ENCODE measurements around the gene GRID1. TPM values are rescaled to one million over a fixed set of nuclear protein-coding genes. Genes with fewer than 3 reads are reported as not detected.

GRID1 gene
- polyA plus RNA-seq, 1 donor (not counting 4 experiments of a cell fraction or from before 2014, with no cell fraction given) = 0.01 TPM

DNA sequence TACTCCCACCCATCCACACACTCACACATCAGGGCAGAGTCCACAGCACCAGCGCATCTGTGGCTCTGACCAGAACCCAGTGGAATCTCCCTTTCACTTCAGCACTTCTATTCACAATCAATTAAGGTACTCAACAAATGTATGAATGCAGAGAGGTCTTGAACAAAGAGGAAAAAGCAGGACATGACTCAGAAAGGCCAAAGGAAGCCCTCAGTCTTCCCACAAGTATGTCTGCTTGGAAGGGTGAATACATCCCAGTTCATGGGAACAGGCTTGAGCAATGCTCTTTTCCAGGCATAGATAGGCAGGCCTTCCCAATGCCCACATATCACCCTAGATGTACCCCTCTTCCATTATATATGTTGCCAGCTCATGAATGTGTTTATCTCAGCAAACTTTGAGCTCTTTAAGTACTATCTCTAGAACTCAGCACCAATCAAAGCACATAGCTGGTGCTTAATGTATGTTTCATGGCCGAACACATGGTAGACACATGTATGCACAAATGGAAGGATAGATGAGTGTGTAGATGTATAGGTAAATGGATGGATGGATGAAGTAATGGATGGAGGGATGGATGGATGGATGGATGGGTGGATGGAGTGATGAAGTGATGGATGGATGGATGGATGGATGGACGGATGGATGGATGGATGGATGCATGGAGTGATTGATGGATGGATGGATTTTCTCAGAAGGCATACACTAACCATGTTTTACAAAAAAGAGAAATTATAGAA is 507.6 kb downstream of the GRID1 start:
- H3K9me1 ChIP-seq (ENCODE audit: control insufficient read depth, extremely low read depth, insufficient read depth, low read length) = no peaks in the 10 kb centered on the region
- DNase-seq (ENCODE audit: low read depth, low spot score) (no peak), FAIRE-seq (no peak)
- H3K27ac ChIP-seq (ENCODE audit: control insufficient read depth, insufficient read depth, low read length) = no peak overlapping the region
- H3K27me3 ChIP-seq (ENCODE audit: control insufficient read depth, extremely low read depth, insufficient read depth, low read length) = no peaks in the 10 kb centered on the region
- no peak overlapping the region for H2AFZ ChIP-seq (ENCODE audit: control insufficient read depth, low read length)
- no peak overlapping the region for H3K4me2 ChIP-seq (ENCODE audit: control insufficient read depth, extremely low read depth, insufficient read depth, low read depth, low read length)
- TF ChIP-seq EZH2 (IDR thresholded peaks at IDR 0.05; ENCODE audit: low read length) = no peak
- TF ChIP-seq, protein P1, sequence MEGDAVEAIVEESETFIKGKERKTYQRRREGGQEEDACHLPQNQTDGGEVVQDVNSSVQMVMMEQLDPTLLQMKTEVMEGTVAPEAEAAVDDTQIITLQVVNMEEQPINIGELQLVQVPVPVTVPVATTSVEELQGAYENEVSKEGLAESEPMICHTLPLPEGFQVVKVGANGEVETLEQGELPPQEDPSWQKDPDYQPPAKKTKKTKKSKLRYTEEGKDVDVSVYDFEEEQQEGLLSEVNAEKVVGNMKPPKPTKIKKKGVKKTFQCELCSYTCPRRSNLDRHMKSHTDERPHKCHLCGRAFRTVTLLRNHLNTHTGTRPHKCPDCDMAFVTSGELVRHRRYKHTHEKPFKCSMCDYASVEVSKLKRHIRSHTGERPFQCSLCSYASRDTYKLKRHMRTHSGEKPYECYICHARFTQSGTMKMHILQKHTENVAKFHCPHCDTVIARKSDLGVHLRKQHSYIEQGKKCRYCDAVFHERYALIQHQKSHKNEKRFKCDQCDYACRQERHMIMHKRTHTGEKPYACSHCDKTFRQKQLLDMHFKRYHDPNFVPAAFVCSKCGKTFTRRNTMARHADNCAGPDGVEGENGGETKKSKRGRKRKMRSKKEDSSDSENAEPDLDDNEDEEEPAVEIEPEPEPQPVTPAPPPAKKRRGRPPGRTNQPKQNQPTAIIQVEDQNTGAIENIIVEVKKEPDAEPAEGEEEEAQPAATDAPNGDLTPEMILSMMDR (optimal IDR thresholded peaks at IDR 0.05 in 1 of 3, IDR thresholded peaks at IDR 0.05 in 1 of 3, conservative IDR thresholded peaks at IDR 0.05 in 1 of 3; ENCODE audit: extremely low read depth in 1 of 3, insufficient read depth in 2 of 3, low read length in 3 of 3) = no peak
- H3K79me2 ChIP-seq (ENCODE audit: control insufficient read depth, insufficient read depth, low read length) = no peaks in the 10 kb centered on the region
- dilution Hi-C loops (cut with MboI; ENCODE audit: extremely low pct_ligation_motif_present, low sequenced_read_pairs) = no loop called here
- no peaks in the 10 kb centered on the region for H4K20me1 ChIP-seq (ENCODE audit: control insufficient read depth, extremely low read depth, insufficient read depth, low read length)
- H3K36me3 ChIP-seq (ENCODE audit: control insufficient read depth in 2 of 2, extremely low read depth in 1 of 2, insufficient read depth in 2 of 2, low read length in 2 of 2) = no peaks in the 10 kb centered on the region
- no peaks in the 10 kb centered on the region for H3K9me3 ChIP-seq (ENCODE audit: control insufficient read depth, low read depth, low read length)
- no peak overlapping the region for H3K4me3 ChIP-seq (ENCODE audit: control insufficient read depth in 2 of 3, extremely low read depth in 1 of 3, insufficient read depth in 2 of 3, low read depth in 1 of 3, low read length in 3 of 3)
- H3K4me1 ChIP-seq (ENCODE audit: control insufficient read depth, extremely low read depth, insufficient read depth, low read length) = no peaks in the 10 kb centered on the region
- no peak overlapping the region for H3K9ac ChIP-seq (ENCODE audit: control insufficient read depth, extremely low read depth, insufficient read depth, low read length)

DNA sequence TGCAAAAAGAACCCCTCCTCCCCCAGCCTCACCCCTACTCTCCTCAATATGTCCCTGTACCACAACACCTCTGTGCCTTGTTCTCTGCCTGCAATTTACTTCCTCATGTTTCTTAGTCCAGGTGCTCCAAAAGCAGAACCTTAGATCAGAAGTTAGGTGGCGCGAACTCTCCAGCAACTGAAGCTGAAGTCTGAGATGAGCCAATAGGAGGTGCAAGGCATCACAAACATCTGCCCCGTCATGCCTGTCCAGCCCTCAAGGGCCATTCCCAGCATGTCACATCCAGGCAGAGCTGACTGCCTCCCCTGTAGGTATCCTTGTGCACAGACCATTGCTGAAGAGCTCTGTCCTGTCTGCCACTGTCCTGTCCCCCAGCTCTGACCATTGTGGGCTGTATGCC is 508.8 kb downstream of the GRID1 start:
- H3K9me1 ChIP-seq (ENCODE audit: control insufficient read depth, extremely low read depth, insufficient read depth, low read length) = no peaks in the 10 kb centered on the region
- FAIRE-seq (no peak), DNase-seq (ENCODE audit: low read depth, low spot score) (no peak)
- no peak overlapping the region for H3K9ac ChIP-seq (ENCODE audit: control insufficient read depth, extremely low read depth, insufficient read depth, low read length)
- H3K36me3 ChIP-seq (ENCODE audit: control insufficient read depth in 2 of 2, extremely low read depth in 1 of 2, insufficient read depth in 2 of 2, low read length in 2 of 2) = no peaks in the 10 kb centered on the region
- no peak overlapping the region for H3K4me2 ChIP-seq (ENCODE audit: control insufficient read depth, extremely low read depth, insufficient read depth, low read depth, low read length)
- no peaks in the 10 kb centered on the region for H3K79me2 ChIP-seq (ENCODE audit: control insufficient read depth, insufficient read depth, low read length)
- H3K4me3 ChIP-seq (ENCODE audit: control insufficient read depth in 2 of 3, extremely low read depth in 1 of 3, insufficient read depth in 2 of 3, low read depth in 1 of 3, low read length in 3 of 3) = no peak overlapping the region
- no peaks in the 10 kb centered on the region for H3K9me3 ChIP-seq (ENCODE audit: control insufficient read depth, low read depth, low read length)
- H3K4me1 ChIP-seq (ENCODE audit: control insufficient read depth, extremely low read depth, insufficient read depth, low read length) = no peaks in the 10 kb centered on the region
- dilution Hi-C loops (cut with MboI; ENCODE audit: extremely low pct_ligation_motif_present, low sequenced_read_pairs) = no loop called here
- H3K27ac ChIP-seq (ENCODE audit: control insufficient read depth, insufficient read depth, low read length) = no peak overlapping the region
- H4K20me1 ChIP-seq (ENCODE audit: control insufficient read depth, extremely low read depth, insufficient read depth, low read length) = no peaks in the 10 kb centered on the region
- TF ChIP-seq EZH2 (IDR thresholded peaks at IDR 0.05; ENCODE audit: low read length) = no peak
- TF ChIP-seq, protein P1 (optimal IDR thresholded peaks at IDR 0.05 in 1 of 3, IDR thresholded peaks at IDR 0.05 in 1 of 3, conservative IDR thresholded peaks at IDR 0.05 in 1 of 3; ENCODE audit: extremely low read depth in 1 of 3, insufficient read depth in 2 of 3, low read length in 3 of 3) = no peak
- H2AFZ ChIP-seq (ENCODE audit: control insufficient read depth, low read length) = no peak overlapping the region
- no peaks in the 10 kb centered on the region for H3K27me3 ChIP-seq (ENCODE audit: control insufficient read depth, extremely low read depth, insufficient read depth, low read length)
